SK-N-MC (cell line): ENCODE data around the gene TANC1.

Experiments used
- EZH2 ChIP-seq: fragments of 200-600 bp; sonication (generic); IDR thresholded peaks from one replicate; pipeline ENCODE4 v1.6.1; 2017; ENCODE audit warnings: antibody characterized with exemption
- POLR2AphosphoS5 ChIP-seq: IDR thresholded peaks from 2 replicates; pipeline ENCODE4 v1.6.1; 2012; ENCODE audit warnings: mild to moderate bottlenecking, low read depth, low read length, borderline replicate concordance

DNA sequence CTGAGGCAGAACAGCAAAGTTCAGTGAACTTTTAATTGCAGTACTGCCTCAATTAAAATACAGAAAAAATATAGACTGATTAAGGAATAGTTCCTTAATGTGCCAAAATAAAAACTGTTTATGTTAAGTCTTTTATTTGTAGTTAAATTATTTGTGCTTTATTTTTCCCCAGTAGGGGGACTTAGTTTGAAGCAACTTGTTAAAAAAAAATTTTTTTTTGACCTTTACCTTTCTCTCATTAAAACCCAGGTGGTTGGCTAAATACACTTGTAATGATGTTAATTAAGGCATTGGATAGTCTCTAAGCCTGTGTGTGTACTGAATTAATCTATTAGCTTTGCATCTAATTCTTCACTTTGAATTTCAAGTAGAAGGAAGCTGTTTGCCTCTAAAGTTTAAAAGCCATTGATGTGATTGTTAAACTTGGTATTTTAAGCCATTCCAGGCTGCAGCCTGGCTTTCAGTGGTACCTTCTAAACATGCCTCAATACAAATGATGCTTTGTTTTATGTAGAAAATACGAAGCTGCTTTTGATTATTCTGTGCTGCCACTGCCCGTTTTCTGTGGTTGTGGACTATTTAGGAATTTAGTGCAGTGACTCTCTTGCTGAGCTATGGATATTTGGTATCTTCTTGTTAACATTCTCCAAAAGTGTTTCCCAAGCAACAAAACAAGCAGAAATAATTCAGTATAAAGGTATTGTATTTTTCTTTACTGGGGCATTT lies 102.9 kb downstream of the TANC1 start:
- TF ChIP-seq EZH2 = no peak
- no peak for TF ChIP-seq POLR2AphosphoS5
